ENCODE results near the gene SEMA4C. TPM values are rescaled to one million over a fixed set of nuclear protein-coding genes. Genes with fewer than 3 reads are reported as not detected.

SEMA4C gene
- total and polyA plus RNA-seq, 2 of the 4 experiments (the other 2 are of a cell fraction), result 15.8 to 24.3 TPM

- no peak for TF ChIP-seq RFX5 (IDR thresholded peaks at IDR 0.05; ENCODE audit: low read depth, low read length)
Measured at GRCh38 chr2:96895746-96896651, 26.1 kb upstream of the SEMA4C start (continued).

- 79% methylated on average over 4 of the region's 10 CpGs; no CpG with 5 or more reads in 1 of the 2 experiments for WGBS, 2 experiments (ENCODE audit: extremely low coverage in 2 of 2, insufficient read length in 1 of 2)
- Histone ChIP-seq H3K9me1 (ENCODE audit: insufficient read depth, low read length) (peaks cover 13% of the 10 kb centered on the region), H3K4me2 (ENCODE audit: low read depth, low read length) (no peak overlapping the region), H2BK20ac (ENCODE audit: low read depth, low read length) (no peak overlapping the region), H3K9ac (ENCODE audit: low read depth, low read length) (no peak overlapping the region), H2BK5ac (ENCODE audit: low read depth, low read length, poor library complexity, severe bottlenecking) (no peak overlapping the region), H3K4me3 (ENCODE audit: insufficient read depth, low read depth, low read length) (no peak overlapping the region), H3K79me1 (ENCODE audit: low read depth in 1 of 2, low read length in 2 of 2) (no peaks in the 10 kb centered on the region), H2AK9ac (replicated peaks; ENCODE audit: low read depth, low read length, poor library complexity) (no peak overlapping the region), H3K4me1 (ENCODE audit: control insufficient read depth, insufficient read depth, low read length) (peaks cover 15% of the 10 kb centered on the region), H3K9me3 (ENCODE audit: control insufficient read depth, insufficient read depth, low read length) (no peaks in the 10 kb centered on the region), H2BK120ac (ENCODE audit: low read depth, low read length) (no peak overlapping the region), H2AFZ (replicated peaks; ENCODE audit: low read length, poor library complexity) (no peak overlapping the region), H3K56ac (ENCODE audit: extremely low read depth, insufficient read depth, low read length) (no peak overlapping the region), H3K36me3 (ENCODE audit: control insufficient read depth, insufficient read depth, low read length) (no peaks in the 10 kb centered on the region), H3K27ac (ENCODE audit: insufficient read depth, low read length) (no peak overlapping the region), H2BK15ac (ENCODE audit: low read depth, low read length) (no peak overlapping the region), H3K18ac (ENCODE audit: low read depth, low read length) (no peak overlapping the region), H3K23ac (ENCODE audit: low read depth, low read length) (no peak overlapping the region), H4K5ac (ENCODE audit: low read depth, low read length) (no peak overlapping the region), H3K27me3 (ENCODE audit: control insufficient read depth, insufficient read depth, low read length) (no peaks in the 10 kb centered on the region; the same call in 1 of the 2 replicates), H4K20me1 (ENCODE audit: insufficient read depth, low read length) (no peaks in the 10 kb centered on the region), H3K4ac (ENCODE audit: low read depth, low read length) (no peak overlapping the region), H4K8ac (ENCODE audit: low read depth in 2 of 2, low read length in 2 of 2) (no peak overlapping the region), H2AK5ac (ENCODE audit: low read depth, low read length) (no peak overlapping the region), H3K14ac (replicated peaks; ENCODE audit: low read depth, low read length) (no peak overlapping the region), H4K91ac (ENCODE audit: insufficient read depth, low read depth, low read length) (no peak overlapping the region)
- intact Hi-C loops (cut with micrococcal nuclease), result no loop called here
- BruUV-seq (replicated peaks), result no TSS peak
- no peak for DNase-seq
- ChIA-PET POLR2A (ENCODE audit: unreplicated experiment) (no interaction called here), CTCF (interaction anchor here (0.6 kb wide), 1 partner anchor 20 kb away, joined by 3 read pairs; no protein-coding TSS in a partner anchor)
- ATAC-seq (ENCODE audit: low read depth), result no peak
- dilution Hi-C loops (cut with HindIII; ENCODE audit: low sequenced_read_pairs, unreplicated experiment), result no loop called here
- in situ Hi-C loops (cut with MboI; ENCODE audit: low sequenced_read_pairs), result no loop called here
- TF ChIP-seq NFE2L2 (IDR thresholded peaks at IDR 0.05; ENCODE audit: low read depth, low read length) (no peak), CEBPB (IDR thresholded peaks at IDR 0.05; ENCODE audit: low read depth, low read length) (no peak), USF2 (IDR thresholded peaks at IDR 0.05; ENCODE audit: low read depth, low read length) (no peak), MAFK (IDR thresholded peaks at IDR 0.05; ENCODE audit: low read depth, low read length) (no peak), RCOR1 (IDR thresholded peaks at IDR 0.05; ENCODE audit: insufficient replicate concordance, low read length) (no peak), RFX5 (IDR thresholded peaks at IDR 0.05; ENCODE audit: low read depth, low read length) (no peak), SMC3 (IDR thresholded peaks at IDR 0.05; ENCODE audit: low read depth, low read length) (no peak), CTCF (conservative IDR thresholded peaks at IDR 0.05; ENCODE audit: low read depth, low read length) (no peak), MXI1 (IDR thresholded peaks at IDR 0.05; ENCODE audit: borderline replicate concordance, low read depth, low read length) (no peak), MAZ (IDR thresholded peaks at IDR 0.05; ENCODE audit: borderline replicate concordance, low read depth, low read length) (no peak), CHD1 (IDR thresholded peaks at IDR 0.05; ENCODE audit: low read depth, low read length) (no peak), FOS (IDR thresholded peaks at IDR 0.05; ENCODE audit: low read depth, low read length) (no peak)
Measured at GRCh38 chr2:96895032-96895745, 25.3 kb upstream of the SEMA4C start.
